AG20443 (cell line): ENCODE results near the gene NAALADL2.

Experiments
- DNase-seq: peaks from one replicate; pipeline ENCODE4 v3.0.0; 2012; ENCODE audit warnings: low spot score, mixed read lengths

NAALADL2 gene

DNA sequence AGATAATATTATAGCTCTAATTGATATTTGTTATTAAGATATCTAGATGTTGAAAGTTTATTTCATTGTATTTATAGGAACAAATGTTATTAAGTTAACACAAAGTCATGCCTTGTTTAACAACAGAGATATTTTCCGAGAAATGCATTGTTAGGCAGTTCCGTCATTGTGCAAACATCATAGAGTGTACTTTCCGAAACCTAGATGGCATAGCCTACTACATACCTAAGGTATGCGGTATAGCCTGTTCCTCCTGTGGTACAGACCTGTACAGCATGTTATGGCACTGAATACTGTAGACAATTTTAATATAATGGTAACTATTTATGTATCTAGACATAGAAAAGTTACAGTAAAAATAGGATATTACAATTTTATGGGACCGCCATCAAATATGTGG, 114.3 kb downstream of the NAALADL2 start:
- DNase-seq: no peak

DNA sequence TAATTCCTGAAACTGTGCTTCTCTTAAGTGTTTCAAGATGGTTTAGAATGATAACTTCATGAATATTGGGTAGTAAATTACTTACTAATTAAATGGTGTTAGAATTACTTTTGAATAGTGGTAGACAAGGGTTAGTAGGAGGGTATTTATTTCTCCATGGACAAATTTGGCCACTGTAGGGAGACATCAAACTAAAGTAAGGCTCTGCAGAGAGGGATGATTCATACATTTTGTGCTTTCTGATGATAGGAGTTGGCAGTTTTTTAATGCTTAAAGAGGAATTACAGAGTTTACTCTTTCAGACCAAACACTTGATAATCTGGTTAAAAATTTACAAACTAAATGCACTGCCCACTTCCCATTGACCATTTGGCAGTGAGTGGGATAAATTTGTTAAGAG, 127.6 kb downstream of the NAALADL2 start:
- DNase-seq: peak; percentile 21

DNA sequence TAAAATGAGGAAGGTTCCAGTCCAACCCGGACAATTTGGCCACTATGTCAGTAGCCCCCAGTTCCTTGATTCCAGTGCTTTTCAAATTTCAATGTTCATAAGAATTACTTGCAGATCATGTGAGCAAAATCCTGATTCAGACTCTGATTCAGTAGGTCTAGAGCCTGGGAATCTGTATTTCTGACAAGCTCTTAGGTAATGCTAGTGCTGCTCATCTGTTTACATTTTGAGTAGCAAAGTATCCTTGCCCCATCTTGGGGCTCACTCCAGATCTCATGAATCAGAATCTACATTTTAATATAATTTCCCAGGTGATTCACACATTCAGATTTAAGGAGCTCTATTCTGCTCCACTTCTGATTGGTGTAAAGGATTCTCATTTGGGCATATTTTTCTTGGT, 142.0 kb downstream of the NAALADL2 start:
- DNase-seq: no peak

DNA sequence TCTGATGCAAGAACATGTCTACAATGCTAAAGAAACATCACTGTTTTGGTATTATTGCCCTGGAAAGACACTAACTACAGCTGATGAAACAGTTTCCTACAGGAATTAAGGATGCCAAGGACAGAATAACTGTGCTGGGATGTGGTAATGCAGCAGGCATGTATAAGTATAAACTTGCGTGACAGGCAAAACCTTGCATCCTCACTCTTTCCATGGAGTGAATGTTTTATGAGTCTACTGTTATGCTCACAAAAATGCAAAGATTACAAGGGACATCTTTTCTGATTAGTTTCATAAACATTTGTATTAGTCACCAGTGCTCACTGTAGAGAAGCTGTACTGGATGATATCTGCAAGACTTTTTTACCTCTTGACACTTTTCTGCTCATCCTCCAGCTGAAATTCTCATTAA, 143.6 kb downstream of the NAALADL2 start:
- DNase-seq: peak; percentile 62

DNA sequence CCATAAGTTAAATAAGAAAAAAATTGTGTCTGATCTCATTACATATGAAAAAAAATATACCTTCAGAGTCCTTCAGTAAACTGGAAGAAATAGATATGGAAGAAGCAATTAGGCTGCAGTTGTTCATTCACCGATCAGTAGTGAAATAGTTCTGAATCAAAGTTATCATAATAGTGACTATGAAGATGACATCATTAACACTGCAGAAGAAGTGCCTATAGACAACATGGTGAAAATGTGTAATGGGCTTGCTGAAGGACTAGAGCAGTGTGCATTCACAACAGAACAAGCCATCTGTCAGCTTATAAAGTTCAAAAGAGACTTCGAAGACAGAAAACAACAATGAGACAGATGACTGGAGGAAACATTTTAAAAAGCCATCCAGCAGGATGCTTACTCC, 144.5 kb downstream of the NAALADL2 start:
- DNase-seq: no peak

DNA sequence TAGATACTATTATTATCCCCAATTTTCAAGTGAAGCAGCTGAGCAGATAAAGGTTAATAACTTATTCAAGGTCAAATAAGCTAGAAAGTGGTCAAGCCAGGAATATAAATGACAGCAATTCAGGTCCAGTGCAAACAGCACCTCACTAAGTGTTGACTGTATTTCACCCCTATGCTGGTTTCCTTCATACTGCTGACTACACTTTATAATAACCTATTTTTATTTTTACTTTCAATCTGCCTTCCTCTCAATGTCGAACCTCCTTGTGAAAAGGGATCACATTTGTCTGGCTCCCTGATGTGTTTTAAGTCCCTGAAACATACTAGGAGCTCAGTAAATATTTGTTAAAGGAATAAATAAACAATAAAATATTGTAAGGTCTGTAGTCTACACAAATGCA, 146.1 kb downstream of the NAALADL2 start:
- DNase-seq: no peak

DNA sequence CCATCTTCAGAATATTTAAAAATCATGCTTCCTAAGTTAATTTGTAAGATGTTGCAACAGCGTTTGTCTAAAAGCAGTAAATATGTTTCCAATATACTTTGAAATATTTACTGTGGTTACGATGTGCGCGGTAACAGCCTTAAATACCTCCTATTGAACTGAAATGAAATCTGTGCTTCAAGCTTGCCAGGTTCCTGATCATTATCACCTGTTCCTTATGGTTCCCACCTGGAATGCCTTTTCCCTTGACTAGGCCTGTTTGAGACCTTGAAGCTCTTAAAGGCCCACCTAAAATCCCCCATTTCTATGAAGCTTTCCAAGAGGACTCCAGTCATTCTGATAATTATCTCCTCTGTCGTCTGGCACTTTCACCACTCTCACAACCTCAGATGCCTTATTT, 146.7 kb downstream of the NAALADL2 start:
- DNase-seq: peak; percentile 4

DNA sequence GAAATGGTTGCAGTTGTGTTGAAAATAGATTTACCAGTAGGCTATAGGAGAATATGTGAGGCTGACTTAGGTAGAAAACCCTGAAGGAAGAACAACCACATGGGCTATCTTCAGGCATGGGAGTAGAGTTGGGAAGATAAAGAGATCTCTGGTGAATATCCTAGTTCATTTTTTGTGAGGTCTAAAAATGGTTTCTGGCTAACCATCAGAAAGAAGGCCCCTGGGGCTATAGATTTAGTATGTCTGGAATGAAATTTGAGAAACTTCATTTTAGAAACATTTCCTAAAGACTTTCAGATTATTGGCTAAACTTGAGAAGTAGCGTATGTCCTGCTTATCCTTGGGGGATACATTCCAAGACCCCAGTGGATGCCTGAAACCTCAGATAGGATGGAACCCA, 148.2 kb downstream of the NAALADL2 start:
- DNase-seq: no peak

DNA sequence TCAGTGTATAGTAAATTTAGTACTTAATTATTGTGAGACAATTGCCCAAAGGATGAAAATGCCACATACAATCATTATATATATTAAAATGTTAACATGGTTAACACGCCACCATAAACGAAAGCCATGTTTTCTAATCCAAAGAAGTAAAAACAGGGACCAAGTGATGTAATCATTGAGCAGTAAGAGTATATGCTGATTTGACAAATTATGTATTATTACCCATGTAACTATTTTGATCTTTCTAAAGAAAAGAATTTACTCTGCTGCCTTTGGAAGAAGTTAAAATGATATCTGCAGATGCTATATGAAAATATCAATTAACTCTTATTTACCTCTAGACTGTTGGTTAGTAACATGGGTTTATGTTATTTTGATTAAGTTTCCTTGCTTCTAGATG, 150.2 kb downstream of the NAALADL2 start:
- DNase-seq: no peak

DNA sequence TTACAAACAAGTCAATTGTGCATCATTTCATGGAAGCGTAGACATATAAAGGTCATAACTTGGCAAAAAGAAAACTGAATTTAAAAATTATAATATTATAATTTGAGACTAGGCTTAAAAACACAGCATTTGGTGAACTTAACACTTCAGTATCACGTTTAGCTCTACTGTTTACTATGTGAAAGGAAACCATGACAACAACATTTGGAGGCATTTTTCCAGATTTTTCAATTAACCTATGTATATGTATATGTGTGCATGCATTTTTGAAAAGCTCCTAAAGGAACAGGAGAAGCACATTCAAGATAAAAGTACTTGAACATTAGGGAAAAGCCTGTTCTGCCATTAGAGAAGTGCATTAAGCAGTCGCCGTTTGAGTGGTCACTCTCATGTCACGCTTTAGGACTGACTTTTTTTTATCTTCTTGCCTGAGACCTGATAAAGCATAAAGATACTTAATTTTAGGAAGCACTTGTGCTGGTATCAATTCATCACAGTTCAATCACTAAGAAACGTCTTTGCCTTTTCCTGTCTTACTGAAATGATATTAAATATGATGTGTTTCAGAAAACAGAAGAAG, 156.0 kb downstream of the NAALADL2 start:
- DNase-seq: no peak

DNA sequence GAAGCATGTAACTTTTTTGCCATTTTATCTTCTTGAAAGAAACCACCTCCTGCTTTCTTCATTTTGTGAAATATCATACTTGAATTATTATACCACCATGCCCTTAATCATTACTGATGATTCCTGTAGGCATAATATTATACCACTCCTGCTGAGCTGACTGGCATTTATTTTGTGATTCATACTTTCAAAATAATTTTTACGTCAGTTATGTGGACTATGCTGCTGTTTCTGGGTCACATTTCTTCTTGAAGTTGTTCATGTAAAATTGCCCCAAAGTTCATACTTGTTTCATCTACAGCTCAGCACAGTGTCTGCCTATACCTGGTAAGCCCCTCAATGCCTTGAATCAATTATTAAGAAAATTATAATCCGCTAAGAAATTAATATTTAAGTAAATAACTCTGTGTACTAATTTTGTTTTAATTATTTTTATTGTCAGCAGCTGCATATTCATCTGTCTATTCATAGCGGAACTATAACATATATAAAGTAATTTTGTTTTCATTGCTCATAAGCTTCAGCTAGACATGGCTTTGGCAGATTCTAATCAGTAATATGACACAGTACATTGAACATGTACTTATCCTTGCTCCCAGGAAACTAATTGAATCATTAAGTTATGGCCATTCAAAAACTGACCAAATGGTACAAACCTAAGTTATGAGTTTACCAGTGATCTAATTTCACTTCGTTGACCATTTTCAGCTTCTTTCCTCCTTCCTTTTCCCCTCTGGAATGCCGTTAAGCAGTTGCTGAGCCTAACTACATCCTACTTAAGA, 160.0 kb downstream of the NAALADL2 start:
- no peak for DNase-seq

DNA sequence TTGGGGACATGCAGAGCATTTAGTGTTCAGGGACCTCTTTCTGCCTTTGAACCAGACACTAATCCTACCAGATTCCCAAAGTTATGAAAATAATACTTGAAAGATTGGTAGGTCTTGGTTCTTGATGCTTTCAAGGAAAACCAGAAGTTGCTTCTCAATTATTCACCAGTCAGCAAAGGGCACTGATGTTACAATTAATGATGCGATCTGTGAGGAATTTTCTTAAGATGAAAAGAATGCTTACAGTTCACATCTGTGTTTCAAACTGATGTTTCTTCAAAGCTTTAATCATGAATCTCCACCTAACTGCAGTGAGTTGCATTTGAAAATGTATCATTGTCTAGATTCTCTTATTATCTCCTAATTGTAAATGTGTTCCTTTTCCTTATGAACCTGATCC, 161.0 kb downstream of the NAALADL2 start:
- DNase-seq: peak; percentile 8

DNA sequence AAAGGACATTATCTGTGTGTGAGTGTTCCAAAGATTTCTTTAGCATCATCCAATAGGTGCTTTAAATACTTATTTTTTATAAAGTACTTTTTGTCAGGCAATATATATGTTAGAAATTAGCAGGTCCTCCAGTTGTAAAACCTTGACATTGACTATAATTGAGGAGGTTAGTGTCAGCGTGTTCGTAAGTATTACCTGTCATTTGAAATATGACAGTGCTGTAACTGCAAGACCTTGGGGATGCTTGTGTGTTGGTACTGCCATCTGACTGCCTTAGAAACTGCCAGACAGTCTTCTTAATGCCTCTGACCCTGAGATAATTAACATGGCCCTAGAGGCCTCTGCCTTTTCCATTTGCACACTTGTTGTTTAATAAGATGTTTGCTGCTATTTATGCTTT, 170.7 kb downstream of the NAALADL2 start:
- no peak for DNase-seq

DNA sequence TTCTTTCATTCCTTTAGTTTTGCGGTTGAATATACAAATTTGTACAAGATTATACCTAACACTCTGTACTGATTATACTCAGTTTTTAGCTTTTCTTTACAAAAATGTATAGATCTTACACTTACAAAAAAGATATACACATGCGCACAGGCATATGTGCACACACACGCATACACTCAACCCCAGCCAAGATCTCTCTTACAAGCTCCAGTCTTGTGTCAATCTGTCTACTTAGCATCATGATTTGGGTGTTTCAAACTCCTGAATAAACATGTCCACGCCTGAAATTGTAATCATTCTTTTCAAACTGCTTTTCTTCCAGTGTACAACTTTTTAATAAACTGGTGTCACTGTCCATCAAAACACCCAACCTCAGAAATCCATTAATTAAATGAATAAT, 180.7 kb downstream of the NAALADL2 start:
- no peak for DNase-seq

DNA sequence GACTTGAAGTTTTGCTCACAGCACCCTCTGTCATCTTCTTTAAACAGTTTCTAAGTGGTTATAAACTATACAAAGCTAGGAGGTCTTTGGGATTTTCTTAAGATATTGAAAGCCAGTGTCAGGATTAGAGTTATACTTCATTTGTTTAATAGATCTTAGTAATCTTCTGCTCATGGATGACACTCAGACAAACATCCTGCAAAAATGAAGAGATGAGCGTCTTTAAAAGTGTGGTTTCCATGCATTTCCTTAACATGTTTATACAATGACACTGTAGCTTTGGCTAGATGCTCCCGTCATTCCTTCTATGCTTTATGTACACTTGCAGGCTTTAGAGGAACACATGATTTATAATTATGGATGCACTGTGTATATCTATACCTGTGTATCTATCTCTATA, 182.2 kb downstream of the NAALADL2 start:
- DNase-seq: no peak

DNA sequence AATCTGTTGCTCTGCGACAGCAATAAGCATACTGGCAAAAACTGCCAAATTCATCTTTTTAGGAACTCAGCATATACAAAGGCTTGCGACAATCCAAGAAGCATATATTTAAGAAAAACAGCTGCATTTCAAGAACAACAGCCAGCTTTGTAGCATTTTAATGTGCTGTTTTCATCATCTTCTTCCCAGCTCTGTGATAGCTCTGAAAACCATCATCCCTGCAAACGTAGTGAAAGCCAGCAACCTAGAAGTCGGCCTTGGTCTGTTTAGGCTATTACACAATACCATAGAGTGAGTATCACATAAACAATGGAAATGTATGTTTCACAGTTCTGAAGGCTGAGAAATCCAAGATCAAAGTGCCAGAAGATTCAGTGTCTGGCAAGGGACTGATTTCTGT, 187.5 kb downstream of the NAALADL2 start:
- no peak for DNase-seq

DNA sequence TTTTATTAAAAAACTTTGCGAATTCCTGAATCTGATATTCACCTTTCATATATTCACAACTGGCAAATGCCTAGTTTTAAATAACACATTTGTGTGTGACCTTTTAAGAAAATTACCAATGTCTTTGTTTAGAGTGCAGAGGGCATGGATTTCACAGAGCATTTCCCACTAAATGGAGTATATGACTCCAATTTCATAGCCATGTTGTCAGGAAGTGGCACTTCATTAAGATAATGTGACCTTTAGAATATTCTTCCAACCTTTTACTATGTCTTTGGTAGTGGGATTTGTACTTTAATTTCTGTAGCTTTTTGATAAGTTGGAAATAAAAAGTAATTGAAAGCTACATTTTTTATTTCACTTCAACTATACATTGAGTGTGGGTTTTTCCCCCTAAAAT, 188.7 kb downstream of the NAALADL2 start:
- no peak for DNase-seq

DNA sequence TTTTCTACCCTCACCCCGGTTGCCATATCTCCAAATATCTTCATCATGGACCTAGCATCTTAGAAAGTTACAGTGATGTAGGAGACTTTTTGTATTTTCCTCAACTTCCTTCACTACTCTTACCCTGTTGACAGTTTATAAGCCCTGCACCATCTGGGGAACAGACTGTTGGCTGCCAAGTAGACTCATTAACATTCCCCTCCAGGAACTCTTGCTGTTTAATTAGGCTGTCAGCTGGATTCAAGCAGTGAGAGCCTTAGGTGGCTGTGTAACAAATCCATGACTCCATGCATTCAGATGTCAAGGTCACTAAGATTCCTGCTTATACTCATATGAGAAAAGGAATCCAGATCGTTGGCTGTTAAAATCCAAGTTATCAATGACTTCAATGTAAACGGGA, 198.3 kb downstream of the NAALADL2 start:
- no peak for DNase-seq

DNA sequence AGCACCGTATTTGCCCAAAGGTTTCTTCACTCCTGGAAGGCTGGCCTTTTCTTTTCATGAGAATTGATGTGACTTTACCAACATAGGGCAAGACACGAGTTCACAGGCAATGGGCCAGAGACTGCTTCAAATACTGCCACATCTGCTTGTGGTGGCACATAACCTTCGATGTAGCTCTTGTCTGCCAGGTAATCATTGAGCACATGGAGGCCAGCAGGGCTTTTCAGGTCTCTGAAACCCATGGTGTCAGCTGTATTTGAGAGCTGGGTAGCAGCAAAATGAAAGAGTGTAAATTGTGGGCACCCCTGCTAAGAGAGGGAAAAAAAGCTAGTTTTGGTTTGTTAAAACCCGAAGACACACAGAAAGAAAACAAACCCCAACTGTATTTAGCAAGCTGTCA, 200.7 kb downstream of the NAALADL2 start:
- DNase-seq: no peak

DNA sequence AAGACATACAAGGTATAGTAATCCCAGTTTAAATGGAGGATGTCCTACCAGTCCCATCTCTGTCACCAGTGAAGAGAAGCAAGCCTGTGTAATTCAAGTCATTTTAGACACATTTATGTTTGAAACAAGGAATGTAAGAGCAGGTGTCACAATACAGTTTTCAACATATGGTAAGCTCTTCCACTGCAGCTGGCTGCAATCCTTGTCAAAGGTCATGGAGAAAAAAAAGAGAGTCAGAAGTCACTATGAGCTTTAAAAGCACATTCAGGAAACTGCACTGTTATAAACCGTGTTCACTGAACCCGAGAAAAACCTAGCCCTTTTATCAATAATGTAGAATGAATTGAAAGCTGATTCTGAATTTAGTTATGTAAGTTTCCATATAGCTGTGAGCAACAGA, 206.4 kb downstream of the NAALADL2 start:
- no peak for DNase-seq

DNA sequence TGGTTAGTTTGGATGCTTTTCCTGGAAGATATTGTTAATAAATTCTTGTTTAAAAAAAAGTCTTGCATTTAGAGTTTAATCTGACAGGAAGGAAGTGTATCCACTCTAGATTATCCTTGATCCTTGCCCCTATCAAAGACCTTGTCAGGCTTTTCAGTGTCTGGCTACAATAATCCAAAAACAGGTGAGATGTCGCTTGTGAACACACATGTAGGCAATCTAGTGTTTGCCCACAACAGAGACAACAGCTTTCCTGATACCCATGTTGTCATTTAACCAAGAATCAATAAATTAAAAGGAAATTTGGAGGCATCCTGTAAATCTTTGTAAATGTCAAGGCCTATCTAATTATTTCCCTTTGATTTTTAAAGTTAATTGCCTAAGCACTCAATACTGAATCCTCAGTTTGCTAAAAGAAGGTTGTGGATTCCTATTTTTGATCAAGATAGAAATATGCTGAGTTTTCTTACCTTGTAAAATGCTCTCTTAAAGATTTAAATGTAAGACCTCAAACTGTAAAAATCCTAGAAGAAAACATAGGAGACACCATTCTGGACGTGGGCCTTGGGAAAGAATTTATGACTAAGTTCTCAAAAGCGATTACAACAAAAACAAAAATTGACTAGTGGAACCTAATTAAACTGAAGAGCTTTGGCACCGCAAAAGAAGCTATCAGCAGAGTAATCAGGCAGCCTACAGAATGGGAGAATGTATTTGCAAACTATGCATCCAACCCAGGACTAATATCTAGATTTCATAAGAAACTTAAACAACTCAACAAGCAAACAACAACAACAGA, 207.7 kb downstream of the NAALADL2 start:
- DNase-seq: no peak

DNA sequence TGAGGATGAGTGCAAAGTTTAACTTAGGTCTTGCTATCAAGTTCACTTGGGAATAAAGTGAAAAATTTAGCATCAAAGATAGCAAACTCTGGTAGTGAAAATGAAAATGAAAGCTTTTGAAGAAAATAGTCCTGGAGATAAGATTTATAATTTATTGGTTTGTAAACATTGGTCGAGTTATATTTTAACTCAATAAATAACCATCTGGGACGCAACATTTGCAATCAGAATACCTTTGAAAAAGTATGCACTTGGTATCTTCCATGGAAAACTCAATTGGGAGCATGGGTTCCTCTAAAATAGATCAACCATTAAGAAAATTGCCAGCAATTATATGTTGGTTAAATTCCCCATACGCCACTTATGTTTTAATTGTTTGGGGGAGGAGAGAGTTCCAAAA, 209.5 kb downstream of the NAALADL2 start:
- DNase-seq: no peak

DNA sequence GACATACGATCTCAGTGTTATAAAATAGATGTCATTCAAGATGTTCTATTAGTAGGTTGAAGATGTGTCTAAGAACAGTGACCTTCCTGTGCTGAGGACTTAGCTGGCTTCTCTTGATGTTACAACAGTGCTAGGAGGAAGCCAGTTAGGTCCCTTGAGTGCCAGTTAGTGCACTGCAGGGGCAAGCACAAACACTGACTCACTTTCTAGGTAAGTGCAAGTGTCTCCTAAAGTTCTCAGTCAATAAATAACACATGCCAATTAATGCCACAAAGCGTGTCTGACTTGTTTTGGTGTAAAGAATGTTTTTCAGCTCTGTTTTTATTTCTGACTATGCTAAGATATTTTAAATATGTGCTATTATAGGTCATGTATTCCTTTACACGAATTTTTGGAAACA, 211.8 kb downstream of the NAALADL2 start:
- no peak for DNase-seq
